NCI-H2171 treated with DMSO at 0.1 percent for 48 hours (cell line): ENCODE data around the gene CD1E.
"Not testable (repeated sequence)": the region's sequence is repeated elsewhere in the genome, so short reads cannot be mapped to it uniquely, and the experiment has no call there.

Source experiments
- DNase-seq: peaks from one replicate; lab custom pipeline; 2025; lab: John Stamatoyannopoulos, UW

The CD1E gene

GRCh38 chr1:158353303-158354075, at the start of gene CD1E:
Gene CD1E, plus strand, starts transcription at chr1:158353894. Its CDS starts 95 bp downstream, at chr1:158353989.
- no peak for DNase-seq

- DNase-seq: no peak
These were observed 43.1 kb upstream of the CD1E start for GRCh38 chr1:158310623-158311022.

GRCh38 chr1:158311066-158311465, 42.6 kb upstream of the CD1E start:
- DNase-seq: no peak

GRCh38 chr1:158323866-158324265, 29.8 kb upstream of the CD1E start:
- no peak for DNase-seq

- no peak for DNase-seq
These were observed 29.3 kb upstream of the CD1E start for GRCh38 chr1:158324395-158324794.

DNA sequence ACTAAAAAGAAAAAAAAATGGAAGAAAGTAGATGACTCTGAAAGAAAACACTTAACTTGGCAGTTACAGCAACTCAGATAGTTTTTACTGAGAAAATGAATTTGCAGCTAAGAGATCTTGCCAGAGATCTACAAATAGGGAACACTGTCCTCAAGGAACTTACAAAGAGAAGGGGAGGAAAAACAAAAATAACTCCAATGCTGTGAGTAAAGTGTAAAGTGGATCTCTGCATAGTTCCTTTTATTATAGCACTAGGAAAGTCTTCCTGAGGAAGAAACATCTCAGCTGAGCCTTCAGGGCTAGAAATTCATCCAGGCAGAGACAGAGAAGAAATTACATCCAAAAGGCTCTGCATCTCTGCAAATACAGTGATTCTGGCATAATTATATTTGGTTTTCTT, 26.2 kb upstream of the CD1E start:
- DNase-seq: no peak

DNA sequence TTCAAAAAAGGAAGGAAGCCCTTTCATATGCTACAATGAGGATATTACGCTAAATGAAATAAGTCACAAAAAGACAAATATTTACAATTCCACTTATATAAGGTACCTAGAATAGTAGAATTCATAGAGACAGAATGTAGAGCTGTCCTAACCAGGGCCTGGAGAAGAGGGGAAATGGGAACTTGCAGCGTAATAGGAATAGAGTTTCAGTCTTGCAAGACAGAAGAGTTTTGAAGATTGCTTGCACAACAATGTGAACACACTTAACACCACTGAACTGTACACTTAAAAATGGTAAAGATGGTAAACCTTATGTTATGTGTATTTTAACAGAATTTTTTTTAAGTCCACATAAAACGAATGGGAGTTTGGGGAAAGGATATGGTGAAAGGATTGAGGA, 25.3 kb upstream of the CD1E start:
- no peak for DNase-seq

DNA sequence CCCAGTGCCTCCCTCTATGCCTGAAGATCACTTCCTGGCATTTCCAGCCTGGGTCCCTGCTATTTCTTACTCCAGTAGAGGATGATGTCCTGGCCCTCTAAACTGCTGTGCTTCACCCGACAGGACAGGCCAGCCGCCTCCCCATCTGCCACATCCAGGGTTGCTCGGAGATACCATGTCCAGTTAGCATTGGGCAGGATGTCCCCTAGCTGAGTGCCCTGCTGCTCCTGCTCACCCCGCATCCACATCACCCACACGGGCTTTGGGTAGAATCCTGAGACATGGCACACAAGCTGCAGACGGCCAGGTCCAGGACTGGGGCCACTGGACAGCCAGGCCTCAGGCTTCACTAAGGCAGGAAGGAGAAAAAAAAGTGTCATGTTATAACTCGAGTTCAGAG, 24.4 kb upstream of the CD1E start:
- no peak for DNase-seq

DNA sequence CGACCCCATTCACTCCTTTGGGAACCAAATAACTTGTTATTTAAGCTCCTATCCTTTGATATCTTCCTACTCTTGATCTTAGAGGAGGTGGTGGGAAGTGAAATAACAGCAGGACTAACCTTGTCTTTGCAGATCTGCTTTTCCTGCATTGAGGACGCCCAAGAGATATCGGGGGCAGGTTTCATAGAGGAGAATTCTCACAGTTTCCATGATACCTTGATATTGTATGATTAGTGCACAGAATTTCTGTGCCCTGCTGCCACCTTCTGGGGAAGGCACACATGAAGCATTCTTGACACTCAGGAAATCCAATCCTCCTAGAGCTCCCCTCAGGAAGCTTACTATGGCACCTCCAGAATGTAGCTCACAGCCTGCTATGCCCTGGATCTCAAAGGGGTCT, 24.0 kb upstream of the CD1E start:
- DNase-seq: no peak

- no peak for DNase-seq
These were observed 23.1 kb upstream of the CD1E start for GRCh38 chr1:158330391-158331105.

DNA sequence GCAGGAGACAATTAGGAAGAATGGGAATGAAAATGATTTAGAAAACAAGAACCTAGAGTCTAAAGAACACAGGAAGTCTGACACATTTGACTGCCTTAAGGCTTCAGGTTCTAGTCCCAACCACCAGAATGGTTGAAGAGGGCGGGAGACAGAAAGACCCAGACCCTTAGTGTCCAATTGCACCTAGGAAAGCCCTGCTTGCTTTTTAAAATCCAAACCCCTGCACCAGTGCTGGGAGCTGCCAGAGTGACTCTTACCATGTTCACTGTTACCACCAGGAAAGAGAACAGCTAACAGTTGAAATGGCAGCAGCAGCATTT, 22.6 kb upstream of the CD1E start:
- no peak for DNase-seq

DNA sequence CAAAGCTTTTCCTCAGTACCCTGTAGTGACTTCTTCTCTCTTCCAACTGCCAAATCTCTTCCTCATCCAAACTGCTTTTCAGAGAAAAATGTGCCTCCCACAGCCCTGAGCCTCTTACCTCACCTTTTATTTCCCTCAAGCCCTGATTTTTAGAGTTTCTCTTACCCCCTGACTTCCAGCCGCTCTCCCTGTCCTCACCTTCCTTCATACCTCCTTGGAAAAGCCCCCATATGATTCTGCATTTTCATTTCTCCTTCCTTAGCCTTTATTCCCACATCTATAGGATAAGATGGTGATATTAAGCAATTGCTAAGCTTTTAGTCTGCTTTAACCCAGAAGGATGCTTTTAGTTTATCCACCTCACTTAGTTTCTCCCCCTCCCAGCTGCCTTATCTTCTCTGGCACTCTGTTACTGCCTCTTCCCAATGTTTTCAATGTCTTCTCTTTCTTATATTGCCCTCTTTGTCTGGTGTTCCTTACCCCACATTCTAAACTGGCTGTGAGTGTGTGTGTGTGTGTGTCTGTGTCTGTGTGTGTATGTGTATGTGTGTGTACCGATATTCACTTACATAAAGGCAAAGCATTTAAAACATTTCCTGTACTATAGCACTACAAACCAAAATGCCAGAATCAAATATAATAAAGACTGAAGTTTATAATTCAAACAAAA, 22.1 kb upstream of the CD1E start, which contains the start of gene CD1B:
TSS of gene CD1B (minus strand) at position 51 of the 670 bp plus-strand sequence. CDS start 108 bp downstream, outside the sequence.
- no peak for DNase-seq

- no peak for DNase-seq
These were observed 20.1 kb upstream of the CD1E start for GRCh38 chr1:158333405-158334155.

GRCh38 chr1:158334526-158335212, 19.0 kb upstream of the CD1E start:
- no peak for DNase-seq

GRCh38 chr1:158335213-158335532, 18.5 kb upstream of the CD1E start:
- no peak for DNase-seq

DNA sequence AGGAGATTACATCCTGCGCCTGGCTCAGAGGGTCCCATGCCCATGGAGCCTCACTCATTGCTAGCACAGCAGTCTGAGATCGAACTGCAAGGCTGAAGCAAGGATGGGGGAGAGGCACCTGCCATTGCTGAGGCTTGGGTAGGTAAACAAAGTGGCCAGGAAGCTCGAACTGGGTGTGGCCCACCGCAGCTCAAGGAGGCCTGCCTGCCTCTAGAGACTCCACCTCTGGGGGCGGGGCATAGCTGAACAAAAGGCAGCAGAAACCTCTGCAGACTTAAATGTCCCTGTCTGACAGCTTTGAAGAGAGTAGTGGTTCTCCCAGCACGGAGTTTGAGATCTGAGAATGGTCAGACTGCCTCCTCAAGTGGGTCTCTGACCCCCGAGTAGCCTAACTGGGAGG, 17.3 kb upstream of the CD1E start:
- DNase-seq: not testable (repeated sequence)

GRCh38 chr1:158348946-158349345, 4.7 kb upstream of the CD1E start:
- not testable (repeated sequence) for DNase-seq

DNA sequence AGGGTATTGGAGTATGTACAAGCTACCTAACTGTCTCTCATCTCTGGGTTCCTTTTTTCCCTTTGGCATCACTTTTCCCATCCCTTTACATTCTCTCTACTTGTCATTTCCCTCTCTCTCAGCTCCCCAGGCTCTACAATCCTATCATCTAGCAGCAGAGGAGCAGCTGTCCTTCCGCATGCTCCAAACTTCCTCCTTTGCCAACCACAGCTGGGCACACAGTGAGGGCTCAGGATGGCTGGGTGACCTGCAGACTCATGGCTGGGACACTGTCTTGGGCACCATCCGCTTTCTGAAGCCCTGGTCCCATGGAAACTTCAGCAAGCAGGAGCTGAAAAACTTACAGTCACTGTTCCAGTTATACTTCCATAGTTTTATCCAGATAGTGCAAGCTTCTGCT, 561 bp downstream of the CD1E start:
- DNase-seq: no peak

GRCh38 chr1:158355773-158356285, 2.1 kb downstream of the CD1E start:
- DNase-seq: no peak

DNA sequence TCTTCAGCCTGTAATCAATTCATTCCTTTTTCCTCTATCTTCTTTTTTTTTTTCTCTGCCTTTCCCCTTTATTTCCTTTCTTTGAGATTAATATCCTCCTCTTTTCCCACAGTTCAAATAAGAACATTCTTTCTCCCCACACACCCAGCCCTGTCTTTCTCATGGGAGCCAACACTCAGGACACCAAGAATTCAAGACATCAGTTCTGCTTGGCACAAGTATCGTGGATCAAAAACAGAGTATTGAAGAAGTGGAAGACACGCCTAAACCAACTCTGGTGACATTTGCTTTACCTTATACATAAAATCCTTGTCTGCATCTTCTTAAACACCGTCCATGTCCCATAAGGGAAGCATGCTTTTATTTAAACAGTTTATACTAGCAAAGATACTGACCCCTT, 2.9 kb downstream of the CD1E start:
- no peak for DNase-seq

- DNase-seq: no peak
These were observed 3.7 kb downstream of the CD1E start for GRCh38 chr1:158357441-158357840.

DNA sequence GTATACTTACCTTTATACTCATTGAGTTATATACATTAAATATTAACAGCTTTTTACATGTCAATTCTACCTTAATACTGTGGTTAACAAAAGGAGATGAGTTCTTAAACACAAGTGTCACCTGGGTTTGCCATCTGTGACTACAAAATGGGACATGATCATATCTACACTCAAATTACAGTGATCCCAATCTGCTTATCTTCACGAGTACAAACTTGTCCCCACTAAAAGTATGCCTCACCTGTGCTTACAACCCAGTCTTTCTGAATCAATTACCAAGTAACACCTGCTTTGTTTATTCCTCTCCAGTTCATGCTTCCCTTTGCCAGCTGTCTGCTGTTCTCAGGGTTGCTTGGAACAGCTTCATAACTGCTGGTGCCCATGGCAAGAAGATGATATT, 8.8 kb downstream of the CD1E start:
- DNase-seq: peak; percentile 4
